Fibroblast of skin of abdomen (primary cell): Measurements from ENCODE around the gene MDFIC.

Experiments
- DNase-seq: peaks from one replicate; pipeline ENCODE4 v3.0.0-alpha.2; 2013

Gene MDFIC

GRCh38 chr7:115004121-115004520 is 82.2 kb downstream of the MDFIC start:
- DNase-seq: no peak

GRCh38 chr7:115005251-115005650 is 83.4 kb downstream of the MDFIC start:
- no peak for DNase-seq

GRCh38 chr7:115005953-115006352 is 84.1 kb downstream of the MDFIC start:
- no peak for DNase-seq

- DNase-seq: no peak
Measured at GRCh38 chr7:115007751-115008150, 85.9 kb downstream of the MDFIC start.

GRCh38 chr7:115008465-115009114 is 86.7 kb downstream of the MDFIC start:
- DNase-seq: peak; percentile 53

- DNase-seq: no peak
Measured at GRCh38 chr7:115009139-115009538, 87.2 kb downstream of the MDFIC start.

- peak; percentile 26 for DNase-seq
Measured at GRCh38 chr7:115009736-115010440, 88.0 kb downstream of the MDFIC start.

- DNase-seq: no peak
Measured at GRCh38 chr7:115010441-115010820, 88.5 kb downstream of the MDFIC start.

GRCh38 chr7:115013886-115014285 is 92.0 kb downstream of the MDFIC start:
- DNase-seq: no peak

- no peak for DNase-seq
Measured at GRCh38 chr7:115014794-115015193, 92.9 kb downstream of the MDFIC start.

- DNase-seq: peak; percentile 44
Measured at GRCh38 chr7:115015619-115016018, 93.7 kb downstream of the MDFIC start.

GRCh38 chr7:115019882-115020605 is 98.2 kb downstream of the MDFIC start:
- DNase-seq: no peak

- no peak for DNase-seq
Measured at GRCh38 chr7:115023219-115023618, 101.3 kb downstream of the MDFIC start.

GRCh38 chr7:115024276-115024675 is 102.4 kb downstream of the MDFIC start:
- DNase-seq: no peak

- no peak for DNase-seq
Measured at GRCh38 chr7:115032715-115033703, 111.1 kb downstream of the MDFIC start.

GRCh38 chr7:115033917-115034459 is 112.1 kb downstream of the MDFIC start:
- no peak for DNase-seq

- DNase-seq: no peak
Measured at GRCh38 chr7:115034515-115034914, 112.6 kb downstream of the MDFIC start.

- no peak for DNase-seq
Measured at GRCh38 chr7:115037128-115037802, 115.4 kb downstream of the MDFIC start.

- DNase-seq: no peak
Measured at GRCh38 chr7:115038158-115038557, 116.3 kb downstream of the MDFIC start.

- DNase-seq: no peak
Measured at GRCh38 chr7:115040057-115040456, 118.2 kb downstream of the MDFIC start.

GRCh38 chr7:115040495-115040894 is 118.6 kb downstream of the MDFIC start:
- no peak for DNase-seq

- DNase-seq: no peak
Measured at GRCh38 chr7:115042596-115042995, 120.7 kb downstream of the MDFIC start.
